DOHH2 (cell line): ENCODE data around the gene FAM149B1.

Experiments used
- H3F3A ChIP-seq: fragments of 200-600 bp; sonication (generic), shearing (Covaris generic); 2 replicates; pipeline ENCODE4 v1.6.0; 2016; ENCODE audit warnings: antibody characterized with exemption, mild to moderate bottlenecking; ENCODE audit not compliant: control insufficient read depth, insufficient read depth
- H3K27ac ChIP-seq: fragments of 200-600 bp; sonication (generic); 2 replicates; pipeline ENCODE4 v1.5.1; 2014; ENCODE audit warnings: low read depth, mild to moderate bottlenecking, low read length, moderate library complexity
- H3K27me3 ChIP-seq: fragments of 200-600 bp; sonication (generic); 2 replicates; pipeline ENCODE4 v1.6.1; 2014; ENCODE audit warnings: mild to moderate bottlenecking, low read length, mixed read lengths; ENCODE audit not compliant: control insufficient read depth
- H3K36me3 ChIP-seq: fragments of 200-600 bp; sonication (generic); 2 replicates; pipeline ENCODE4 v1.6.1; 2014; ENCODE audit warnings: mild to moderate bottlenecking, low read length, moderate library complexity, mixed read lengths; ENCODE audit not compliant: control insufficient read depth
- H3K4me1 ChIP-seq: fragments of 200-600 bp; sonication (generic); 2 replicates; pipeline ENCODE4 v1.6.1; 2014; ENCODE audit warnings: mild to moderate bottlenecking, low read length, mixed read lengths; ENCODE audit not compliant: control insufficient read depth
- H3K4me2 ChIP-seq: fragments of 200-600 bp; sonication (generic); 2 replicates; pipeline ENCODE4 v1.6.0; 2014; ENCODE audit warnings: mild to moderate bottlenecking, low read length, moderate library complexity
- H3K4me3 ChIP-seq: fragments of 200-600 bp; sonication (generic); 2 replicates; pipeline ENCODE4 v1.5.1; 2014; ENCODE audit warnings: mild to moderate bottlenecking, low read length, mixed read lengths
- H3K79me2 ChIP-seq: fragments of 200-600 bp; sonication (generic); 2 replicates; pipeline ENCODE4 v1.6.1; 2014; ENCODE audit warnings: mild to moderate bottlenecking, low read length, mixed read lengths; ENCODE audit not compliant: control insufficient read depth
- H3K9me2 ChIP-seq: fragments of 200-600 bp; sonication (generic); replicated peaks from 2 replicates; pipeline ENCODE4 v1.6.1; 2014; ENCODE audit warnings: mild to moderate bottlenecking, low read length, mixed read lengths; ENCODE audit not compliant: control insufficient read depth
- H3K9me3 ChIP-seq: fragments of 200-600 bp; sonication (generic); 2 replicates; pipeline ENCODE4 v1.6.1; 2014; ENCODE audit warnings: antibody characterized with exemption, low read length, mixed read lengths; ENCODE audit not compliant: control insufficient read depth, insufficient read depth
- H4K20me1 ChIP-seq: fragments of 200-600 bp; sonication (generic); 2 replicates; pipeline ENCODE4 v1.6.0; 2014; ENCODE audit warnings: low read depth, mild to moderate bottlenecking, antibody characterized with exemption, low read length, moderate library complexity; ENCODE audit not compliant: control insufficient read depth, insufficient read depth
- EZH2phosphoT487 ChIP-seq: fragments of 200-600 bp; sonication (generic); IDR thresholded peaks from 2 replicates; pipeline ENCODE4 v1.6.1; 2017; ENCODE audit warnings: borderline replicate concordance, mild to moderate bottlenecking, antibody characterized with exemption, low read length, moderate library complexity, mixed read lengths
- TF ChIP-seq, protein P1 (sequence below): fragments of 200-600 bp; sonication (generic); IDR thresholded peaks from one replicate; pipeline ENCODE4 v1.5.1; 2014; ENCODE audit warnings: antibody characterized with exemption, mild to moderate bottlenecking, low read depth, low read length; ENCODE audit not compliant: poor library complexity, severe bottlenecking

FAM149B1 gene

DNA sequence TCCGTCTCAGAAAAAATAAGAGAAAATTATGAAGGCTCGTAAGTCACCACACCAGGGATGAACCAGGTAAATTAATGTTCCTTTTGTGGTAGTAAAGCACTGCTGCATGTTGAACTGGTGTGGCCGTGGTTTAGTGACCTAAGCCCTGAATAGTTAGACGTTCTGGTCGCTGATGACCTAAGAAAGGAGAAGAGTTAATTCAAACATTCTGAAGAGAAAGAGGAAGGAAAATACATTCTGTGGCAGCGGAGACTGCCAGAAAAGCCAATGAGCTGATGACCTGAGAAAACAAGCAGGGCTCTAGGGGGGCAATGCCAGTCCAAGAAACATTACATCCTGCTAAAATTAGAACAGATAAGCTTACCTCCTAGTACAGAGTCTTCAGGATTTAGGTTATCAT lies 61.6 kb downstream of the FAM149B1 start:
- H3F3A ChIP-seq, result peaks cover 15% of the 10 kb centered on the region; the same call in 1 of the 2 replicates
- no peaks in the 10 kb centered on the region for H3K27me3 ChIP-seq
- H4K20me1 ChIP-seq, result no peaks in the 10 kb centered on the region
- no peak overlapping the region for H3K4me3 ChIP-seq
- H3K9me3 ChIP-seq, result no peaks in the 10 kb centered on the region
- no peaks in the 10 kb centered on the region for H3K4me1 ChIP-seq
- peaks cover 20% of the 10 kb centered on the region for H3K36me3 ChIP-seq
- TF ChIP-seq, protein P1, sequence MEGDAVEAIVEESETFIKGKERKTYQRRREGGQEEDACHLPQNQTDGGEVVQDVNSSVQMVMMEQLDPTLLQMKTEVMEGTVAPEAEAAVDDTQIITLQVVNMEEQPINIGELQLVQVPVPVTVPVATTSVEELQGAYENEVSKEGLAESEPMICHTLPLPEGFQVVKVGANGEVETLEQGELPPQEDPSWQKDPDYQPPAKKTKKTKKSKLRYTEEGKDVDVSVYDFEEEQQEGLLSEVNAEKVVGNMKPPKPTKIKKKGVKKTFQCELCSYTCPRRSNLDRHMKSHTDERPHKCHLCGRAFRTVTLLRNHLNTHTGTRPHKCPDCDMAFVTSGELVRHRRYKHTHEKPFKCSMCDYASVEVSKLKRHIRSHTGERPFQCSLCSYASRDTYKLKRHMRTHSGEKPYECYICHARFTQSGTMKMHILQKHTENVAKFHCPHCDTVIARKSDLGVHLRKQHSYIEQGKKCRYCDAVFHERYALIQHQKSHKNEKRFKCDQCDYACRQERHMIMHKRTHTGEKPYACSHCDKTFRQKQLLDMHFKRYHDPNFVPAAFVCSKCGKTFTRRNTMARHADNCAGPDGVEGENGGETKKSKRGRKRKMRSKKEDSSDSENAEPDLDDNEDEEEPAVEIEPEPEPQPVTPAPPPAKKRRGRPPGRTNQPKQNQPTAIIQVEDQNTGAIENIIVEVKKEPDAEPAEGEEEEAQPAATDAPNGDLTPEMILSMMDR, result no peak
- TF ChIP-seq EZH2phosphoT487, result no peak
- H3K79me2 ChIP-seq, result no peaks in the 10 kb centered on the region
- H3K4me2 ChIP-seq, result no peak overlapping the region
- H3K9me2 ChIP-seq, result no peaks in the 10 kb centered on the region
- no peak overlapping the region for H3K27ac ChIP-seq

DNA sequence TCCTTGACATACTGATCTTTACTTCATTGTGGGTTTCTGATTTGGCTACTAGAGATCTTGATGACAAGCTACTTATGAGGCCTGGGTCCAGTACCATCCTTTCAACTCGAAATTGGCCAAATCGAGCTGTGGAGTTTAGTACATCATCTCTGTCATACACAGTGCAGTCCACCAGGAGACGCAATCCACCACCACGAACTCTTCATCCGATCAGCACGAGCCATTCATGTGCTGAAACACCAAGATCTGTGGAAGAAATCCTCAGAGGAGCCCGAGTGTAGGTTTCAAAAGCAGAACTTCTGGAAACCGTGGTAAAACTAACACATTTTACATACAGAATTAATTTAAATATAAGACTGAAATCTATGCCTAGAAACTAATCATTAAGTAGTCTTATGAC lies 65.0 kb downstream of the FAM149B1 start:
- Histone ChIP-seq H3K36me3 (peaks cover 42% of the 10 kb centered on the region), H3K27me3 (no peaks in the 10 kb centered on the region), H3F3A (peaks cover 19% of the 10 kb centered on the region; the same call in 1 of the 2 replicates), H3K79me2 (no peaks in the 10 kb centered on the region), H3K4me2 (no peak overlapping the region), H3K4me1 (no peaks in the 10 kb centered on the region), H3K4me3 (no peak overlapping the region), H3K9me3 (no peaks in the 10 kb centered on the region), H4K20me1 (no peaks in the 10 kb centered on the region), H3K9me2 (no peaks in the 10 kb centered on the region), H3K27ac (no peak overlapping the region)
- TF ChIP-seq EZH2phosphoT487, result no peak
- TF ChIP-seq, protein P1, result no peak

DNA sequence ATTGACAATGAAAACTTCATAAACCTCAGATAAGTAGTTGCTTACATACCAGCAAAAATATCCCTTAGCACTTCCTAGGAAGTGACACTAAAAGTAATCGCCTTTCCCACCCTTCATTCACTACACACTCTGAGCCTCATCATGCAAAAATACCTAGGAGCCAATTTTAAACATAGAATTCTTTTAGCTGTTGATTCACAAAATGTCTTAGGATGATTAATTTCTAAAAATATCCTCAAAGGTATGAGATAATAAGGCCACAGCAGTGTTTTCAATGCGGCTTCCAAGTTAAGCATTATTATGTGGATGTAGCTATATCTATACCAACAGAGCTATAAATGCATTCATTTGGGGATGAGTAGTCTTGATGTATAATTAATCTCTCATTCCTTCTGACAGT lies 66.0 kb downstream of the FAM149B1 start:
- H3K9me3 ChIP-seq, result no peaks in the 10 kb centered on the region

More for the DNA sequence above, 66.0 kb downstream of the FAM149B1 start:
- TF ChIP-seq, protein P1, result no peak
- no peak for TF ChIP-seq EZH2phosphoT487
- Histone ChIP-seq H3K36me3 (peaks cover 52% of the 10 kb centered on the region), H3K27ac (no peak overlapping the region), H3K4me2 (no peak overlapping the region), H3K4me3 (no peak overlapping the region), H3K9me2 (no peaks in the 10 kb centered on the region), H4K20me1 (no peaks in the 10 kb centered on the region), H3F3A (peaks cover 19% of the 10 kb centered on the region; the same call in 1 of the 2 replicates), H3K27me3 (no peaks in the 10 kb centered on the region), H3K4me1 (no peaks in the 10 kb centered on the region), H3K79me2 (no peaks in the 10 kb centered on the region)
